ENCODE results near the gene EXOG.
"Not testable (repeated sequence)": the region's sequence is repeated elsewhere in the genome, so short reads cannot be mapped to it uniquely, and the experiment has no call there.

Gene EXOG

GRCh38 chr3:38563070-38563885 is 67.1 kb downstream of the EXOG start:
- no peaks in the 10 kb centered on the region for H3K27me3 Mint-ChIP-seq (ENCODE audit: low read depth)
- no peaks in the 10 kb centered on the region for H3K9me3 Mint-ChIP-seq
- H3K4me3 Mint-ChIP-seq = no peak overlapping the region
- DNase-seq (ENCODE audit: low spot score) = no peak
- no peaks in the 10 kb centered on the region for H3K36me3 Mint-ChIP-seq (ENCODE audit: low read depth)
- H3K27ac Mint-ChIP-seq = no peak overlapping the region
- H3K4me1 Mint-ChIP-seq (ENCODE audit: low read depth) = no peaks in the 10 kb centered on the region

DNA sequence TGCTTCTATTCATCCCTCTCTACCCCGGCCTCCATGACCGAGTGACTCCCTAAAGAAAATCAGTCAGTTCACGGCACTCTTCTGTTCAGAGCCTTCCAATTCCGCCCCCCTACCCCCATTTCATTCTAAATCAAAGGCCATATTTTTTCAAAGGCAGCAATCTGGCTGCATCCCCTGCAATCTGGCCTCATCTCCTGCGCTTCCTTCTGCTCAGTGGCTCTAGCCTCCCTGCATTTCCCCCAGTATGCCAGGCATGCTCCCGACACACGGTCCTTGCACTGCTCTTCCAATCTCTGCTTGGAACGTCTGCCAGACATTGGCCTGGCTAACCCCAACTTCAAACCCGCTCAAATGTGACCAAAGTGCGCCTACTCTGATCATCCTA is 67.7 kb downstream of the EXOG start:
- Mint-ChIP-seq H3K4me1 (ENCODE audit: low read depth) (no peaks in the 10 kb centered on the region), H3K36me3 (ENCODE audit: low read depth) (no peaks in the 10 kb centered on the region), H3K9me3 (no peaks in the 10 kb centered on the region), H3K27ac (no peak overlapping the region), H3K4me3 (no peak overlapping the region), H3K27me3 (ENCODE audit: low read depth) (no peaks in the 10 kb centered on the region)
- DNase-seq (ENCODE audit: low spot score) = no peak

DNA sequence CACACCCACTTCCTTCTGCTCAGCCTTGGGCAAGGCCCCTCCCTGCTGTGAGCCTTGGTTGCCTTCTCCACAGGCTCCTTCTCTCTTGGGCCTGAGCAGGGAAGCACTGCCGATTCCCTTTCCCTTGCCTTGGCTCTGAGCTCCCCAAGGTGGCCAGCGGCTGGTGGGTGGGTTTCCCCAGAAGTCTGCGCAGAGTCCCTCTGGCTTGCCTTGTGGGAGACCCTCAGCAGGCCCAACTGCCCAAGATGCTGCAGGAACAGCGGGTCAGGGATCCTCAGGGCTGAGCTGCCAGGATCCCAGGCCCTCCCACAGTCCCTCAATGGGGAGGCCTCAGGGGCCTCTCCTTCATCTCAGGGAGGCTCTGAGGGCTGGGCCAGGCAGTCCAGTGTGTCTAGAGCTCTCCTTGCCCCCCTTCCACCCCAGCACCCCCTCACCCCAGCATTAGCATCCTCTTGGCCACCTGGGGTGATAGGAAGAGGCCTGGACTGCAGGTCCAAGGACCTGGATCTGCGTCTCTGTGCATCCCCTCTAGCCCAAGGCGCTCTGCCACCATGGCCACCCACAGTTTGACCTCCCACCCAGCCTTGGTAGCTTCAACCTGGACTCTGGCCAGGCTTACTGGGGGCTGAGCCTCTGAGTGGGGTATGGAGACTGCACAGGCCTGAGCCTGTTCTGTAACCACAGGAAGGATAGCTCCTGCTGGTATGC is 68.6 kb downstream of the EXOG start:
- Mint-ChIP-seq H3K27ac (no peak overlapping the region), H3K4me1 (ENCODE audit: low read depth) (no peaks in the 10 kb centered on the region), H3K36me3 (ENCODE audit: low read depth) (no peaks in the 10 kb centered on the region), H3K4me3 (no peak overlapping the region), H3K27me3 (ENCODE audit: low read depth) (no peaks in the 10 kb centered on the region), H3K9me3 (no peaks in the 10 kb centered on the region)
- DNase-seq (ENCODE audit: low spot score) = no peak

- DNase-seq (ENCODE audit: low spot score) = no peak
- Mint-ChIP-seq H3K27ac (no peak overlapping the region), H3K4me3 (no peak overlapping the region), H3K4me1 (ENCODE audit: low read depth) (no peaks in the 10 kb centered on the region), H3K27me3 (ENCODE audit: low read depth) (no peaks in the 10 kb centered on the region), H3K9me3 (no peaks in the 10 kb centered on the region), H3K36me3 (ENCODE audit: low read depth) (no peaks in the 10 kb centered on the region)
Measured at GRCh38 chr3:38565339-38566214, 69.4 kb downstream of the EXOG start.

DNA sequence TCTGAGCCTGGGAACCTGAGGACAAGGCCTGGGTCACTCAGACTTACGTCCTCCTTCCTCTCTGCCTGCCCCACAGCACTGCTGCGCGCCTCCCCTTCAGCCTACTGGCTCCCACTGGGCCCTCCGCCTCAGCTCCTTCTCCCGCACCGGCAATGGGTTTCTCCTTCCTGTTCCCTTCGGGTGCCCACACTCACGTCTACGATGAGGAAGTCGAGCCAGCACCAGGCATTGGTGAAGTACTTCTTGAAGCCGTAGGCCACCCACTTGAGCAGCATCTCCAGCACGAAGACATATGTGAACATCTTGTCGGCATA is 70.0 kb downstream of the EXOG start:
- H3K27ac Mint-ChIP-seq = no peak overlapping the region
- H3K4me3 Mint-ChIP-seq = no peak overlapping the region
- H3K27me3 Mint-ChIP-seq (ENCODE audit: low read depth) = no peaks in the 10 kb centered on the region

DNA sequence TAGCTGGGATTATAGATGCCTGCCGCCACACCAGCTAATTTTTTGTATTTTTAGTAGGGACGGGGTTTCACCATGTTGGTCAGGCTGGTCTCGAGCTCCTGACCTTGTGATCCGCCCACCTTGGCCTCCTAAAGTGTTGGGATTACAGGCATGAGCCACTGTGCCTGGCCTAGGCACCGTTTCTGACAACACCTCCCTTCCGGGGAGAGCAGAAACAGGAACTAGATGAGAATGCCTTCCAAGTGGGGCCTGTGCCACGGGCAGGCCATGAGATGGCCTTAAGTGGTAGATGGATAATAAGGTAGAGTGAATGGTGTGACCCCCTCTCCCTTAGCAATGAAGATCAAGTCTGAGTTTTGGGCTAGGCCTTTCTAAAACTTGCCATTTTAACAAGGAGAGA is 70.7 kb downstream of the EXOG start:
- not testable (repeated sequence) for H3K27me3 Mint-ChIP-seq (ENCODE audit: low read depth); H3K27ac Mint-ChIP-seq; H3K4me3 Mint-ChIP-seq; H3K4me1 Mint-ChIP-seq (ENCODE audit: low read depth); H3K36me3 Mint-ChIP-seq (ENCODE audit: low read depth); DNase-seq (ENCODE audit: low spot score); H3K9me3 Mint-ChIP-seq

More for the DNA sequence above, 70.0 kb downstream of the EXOG start:
- Mint-ChIP-seq H3K36me3 (ENCODE audit: low read depth) (no peaks in the 10 kb centered on the region), H3K9me3 (no peaks in the 10 kb centered on the region), H3K4me1 (ENCODE audit: low read depth) (no peaks in the 10 kb centered on the region)
- no peak for DNase-seq (ENCODE audit: low spot score)

DNA sequence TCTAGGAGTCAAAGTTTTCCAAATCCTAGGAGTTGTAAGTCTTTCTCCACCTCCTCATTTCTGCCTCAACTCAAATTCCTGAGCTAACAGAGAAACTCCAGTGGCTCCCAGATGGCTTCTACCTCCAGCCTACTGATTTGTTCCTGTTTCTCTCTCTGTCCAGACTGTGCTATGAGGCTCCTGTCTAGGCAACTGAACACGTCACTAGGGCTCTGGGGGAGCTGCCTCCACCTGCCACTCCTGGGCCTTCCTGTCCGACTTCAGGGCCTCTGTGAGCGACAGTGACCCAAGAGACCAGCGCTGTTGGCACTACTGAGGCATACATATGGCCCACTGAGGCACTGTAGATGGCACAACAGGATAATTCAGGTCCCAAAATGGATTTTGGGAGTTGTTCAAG is 71.4 kb downstream of the EXOG start:
- Mint-ChIP-seq H3K4me3 (no peak overlapping the region), H3K27me3 (ENCODE audit: low read depth) (no peaks in the 10 kb centered on the region), H3K27ac (no peak overlapping the region), H3K36me3 (ENCODE audit: low read depth) (no peaks in the 10 kb centered on the region), H3K9me3 (no peaks in the 10 kb centered on the region), H3K4me1 (ENCODE audit: low read depth) (no peaks in the 10 kb centered on the region)
- no peak for DNase-seq (ENCODE audit: low spot score)

DNA sequence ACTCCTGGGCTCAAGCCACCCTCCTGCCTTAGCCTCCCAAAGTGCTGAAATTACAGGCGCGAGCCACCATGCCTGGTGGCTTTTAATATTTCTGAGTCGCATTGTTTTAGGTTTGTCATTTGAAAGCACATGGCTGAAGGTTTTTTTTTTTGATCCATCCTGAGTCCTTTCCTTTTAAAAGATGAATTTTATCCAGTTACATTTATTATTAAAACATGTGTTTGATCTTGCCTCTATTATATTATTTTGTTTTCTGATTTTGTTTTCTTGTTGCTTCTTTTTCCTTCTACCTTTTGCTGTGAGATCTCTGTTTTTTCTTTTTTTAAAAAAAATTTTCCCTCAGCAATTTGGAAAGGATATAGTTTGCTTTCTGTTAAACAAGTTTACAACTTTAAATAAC is 77.0 kb downstream of the EXOG start:
- Mint-ChIP-seq H3K36me3 (ENCODE audit: low read depth) (no peaks in the 10 kb centered on the region), H3K4me1 (ENCODE audit: low read depth) (no peaks in the 10 kb centered on the region), H3K27ac (no peak overlapping the region), H3K4me3 (no peak overlapping the region), H3K9me3 (no peaks in the 10 kb centered on the region), H3K27me3 (ENCODE audit: low read depth) (no peaks in the 10 kb centered on the region)
- DNase-seq (ENCODE audit: low spot score) = no peak

- no peaks in the 10 kb centered on the region for H3K9me3 Mint-ChIP-seq
- H3K36me3 Mint-ChIP-seq (ENCODE audit: low read depth) = no peaks in the 10 kb centered on the region
- no peaks in the 10 kb centered on the region for H3K4me1 Mint-ChIP-seq (ENCODE audit: low read depth)
- H3K27me3 Mint-ChIP-seq (ENCODE audit: low read depth) = no peaks in the 10 kb centered on the region
- DNase-seq (ENCODE audit: low spot score) = no peak
- no peak overlapping the region for H3K27ac Mint-ChIP-seq
- H3K4me3 Mint-ChIP-seq = no peak overlapping the region
Measured at GRCh38 chr3:38573556-38573955, 77.4 kb downstream of the EXOG start.

GRCh38 chr3:38574411-38575278 is 78.5 kb downstream of the EXOG start:
- DNase-seq (ENCODE audit: low spot score) = no peak
- H3K4me3 Mint-ChIP-seq = no peak overlapping the region
- no peaks in the 10 kb centered on the region for H3K27me3 Mint-ChIP-seq (ENCODE audit: low read depth)
- H3K9me3 Mint-ChIP-seq = no peaks in the 10 kb centered on the region
- H3K4me1 Mint-ChIP-seq (ENCODE audit: low read depth) = no peaks in the 10 kb centered on the region
- H3K36me3 Mint-ChIP-seq (ENCODE audit: low read depth) = no peaks in the 10 kb centered on the region
- no peak overlapping the region for H3K27ac Mint-ChIP-seq

DNA sequence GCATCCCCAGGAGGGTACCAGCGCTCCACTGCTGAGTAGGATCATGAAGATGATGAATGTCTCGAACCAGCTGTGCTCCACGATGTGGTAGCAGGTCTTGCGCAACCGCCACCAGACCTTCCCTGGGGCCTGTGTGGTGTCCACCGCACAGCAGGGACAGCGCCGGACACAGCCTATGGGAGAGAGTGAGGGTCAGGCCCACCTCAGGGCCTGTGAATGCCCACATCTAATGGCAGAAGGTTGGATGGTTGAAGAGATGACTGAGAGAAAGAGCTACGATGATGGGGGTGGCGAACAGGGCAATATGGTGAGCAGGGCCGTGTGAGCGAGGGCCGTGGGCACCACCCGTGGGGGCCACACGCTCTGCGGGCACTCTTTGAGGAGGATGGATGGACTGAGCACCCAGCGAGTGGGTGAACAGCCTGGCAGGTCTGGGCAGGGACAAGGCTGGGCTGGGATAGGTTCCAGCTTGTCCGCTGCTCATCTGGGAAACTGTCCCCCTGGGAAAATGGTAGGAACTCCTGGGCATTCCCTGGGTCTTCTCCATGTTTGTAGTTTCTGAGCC is 79.2 kb downstream of the EXOG start:
- Mint-ChIP-seq H3K36me3 (ENCODE audit: low read depth) (no peaks in the 10 kb centered on the region), H3K9me3 (no peaks in the 10 kb centered on the region), H3K27ac (no peak overlapping the region), H3K4me1 (ENCODE audit: low read depth) (no peaks in the 10 kb centered on the region), H3K27me3 (ENCODE audit: low read depth) (no peaks in the 10 kb centered on the region), H3K4me3 (no peak overlapping the region)
- DNase-seq (ENCODE audit: low spot score) = no peak
